CD4-positive, alpha-beta T cell treated with Interleukin-10 for 1 hour (primary cell): ENCODE measurements around the gene HRAS.
A peak's percentile ranks its signal among the peaks of the same experiment; 100 is the strongest.

Experiments used
- DNase-seq: peaks from one replicate; pipeline ENCODE4 v3.0.0-alpha.2; 2020

HRAS gene

GRCh38 chr11:553083-553987 is 18.0 kb upstream of the HRAS start:
- no peak for DNase-seq

- no peak for DNase-seq
Observed at GRCh38 chr11:551596-551995, 16.2 kb upstream of the HRAS start.

- DNase-seq: no peak
Observed at GRCh38 chr11:551131-551530, 15.8 kb upstream of the HRAS start.

GRCh38 chr11:550746-551085 is 15.3 kb upstream of the HRAS start:
- no peak for DNase-seq

GRCh38 chr11:550021-550745 is 14.8 kb upstream of the HRAS start:
- no peak for DNase-seq

- no peak for DNase-seq
Observed at GRCh38 chr11:548700-549603, 13.6 kb upstream of the HRAS start.

GRCh38 chr11:545171-545570 is 9.8 kb upstream of the HRAS start:
- DNase-seq: no peak

GRCh38 chr11:544817-545166 is 9.4 kb upstream of the HRAS start:
- DNase-seq: no peak

GRCh38 chr11:541433-541885 is 6.1 kb upstream of the HRAS start:
- no peak for DNase-seq

- no peak for DNase-seq
Observed at GRCh38 chr11:540583-541432, 5.4 kb upstream of the HRAS start.

GRCh38 chr11:539971-540481 is 4.7 kb upstream of the HRAS start:
- no peak for DNase-seq

- no peak for DNase-seq
Observed at GRCh38 chr11:538431-539051, 3.2 kb upstream of the HRAS start.

GRCh38 chr11:537622-538430 is 2.5 kb upstream of the HRAS start:
- DNase-seq: no peak

- peak; percentile 96 for DNase-seq
Observed at GRCh38 chr11:536841-537621, 1.7 kb upstream of the HRAS start, which contains the start of gene LRRC56. LRRC56 (plus strand) TSS chr11:537527; CDS start chr11:540685, 3,158 bp downstream.

GRCh38 chr11:535210-535518 is 212 bp downstream of the HRAS start:
- DNase-seq: no peak

- DNase-seq: peak; percentile 30
Observed at GRCh38 chr11:534396-535209, 773 bp downstream of the HRAS start.

GRCh38 chr11:533586-534395 is 1.6 kb downstream of the HRAS start:
- DNase-seq: no peak

- DNase-seq: no peak
Observed at GRCh38 chr11:532986-533585, 2.3 kb downstream of the HRAS start.
